Osteocyte (in vitro differentiated cells): ENCODE results near the gene PKIB. TPM values are rescaled to one million over a fixed set of nuclear protein-coding genes. Genes with fewer than 3 reads are reported as not detected.

ENCODE experiments used
- DNase-seq: peaks from one replicate; pipeline ENCODE4 v3.0.0; 2021; ENCODE audit warnings: mixed read lengths; ENCODE audit not compliant: unreplicated experiment; ENCODE audit errors: extremely low spot score
- H3K27ac Mint-ChIP-seq: one replicate; pipeline ENCODE4 v1.8.0; 2021; ENCODE audit warnings: mild to moderate bottlenecking, mixed read lengths; ENCODE audit not compliant: unreplicated experiment
- H3K27me3 Mint-ChIP-seq: one replicate; pipeline ENCODE4 v1.8.0; 2021; ENCODE audit warnings: mixed read lengths; ENCODE audit not compliant: unreplicated experiment
- H3K36me3 Mint-ChIP-seq: one replicate; pipeline ENCODE4 v1.8.0; 2021; ENCODE audit warnings: mixed read lengths; ENCODE audit not compliant: unreplicated experiment
- H3K4me1 Mint-ChIP-seq: one replicate; pipeline ENCODE4 v1.8.0; 2021; ENCODE audit warnings: mixed read lengths; ENCODE audit not compliant: unreplicated experiment
- H3K4me3 Mint-ChIP-seq: one replicate; pipeline ENCODE4 v1.8.0; 2021; ENCODE audit warnings: mild to moderate bottlenecking, moderate library complexity, mixed read lengths; ENCODE audit not compliant: unreplicated experiment
- H3K9me3 Mint-ChIP-seq: one replicate; pipeline ENCODE4 v1.8.0; 2021; ENCODE audit warnings: mixed read lengths; ENCODE audit not compliant: unreplicated experiment
- CTCF ChIP-seq: fragments of 200-600 bp; sonication (generic); IDR thresholded peaks from 2 replicates; pipeline ENCODE4 v1.5.0; 2021; ENCODE audit warnings: antibody characterized with exemption, mild to moderate bottlenecking, moderate library complexity
- total RNA-seq: library from RNA; stranded (reverse); gene quantifications from 2 replicates; pipeline ENCODE4 v1.2.1, GENCODE V29; 2021

The PKIB gene
- total RNA-seq, 1 donor from 2014 or later: 35.0 TPM

DNA sequence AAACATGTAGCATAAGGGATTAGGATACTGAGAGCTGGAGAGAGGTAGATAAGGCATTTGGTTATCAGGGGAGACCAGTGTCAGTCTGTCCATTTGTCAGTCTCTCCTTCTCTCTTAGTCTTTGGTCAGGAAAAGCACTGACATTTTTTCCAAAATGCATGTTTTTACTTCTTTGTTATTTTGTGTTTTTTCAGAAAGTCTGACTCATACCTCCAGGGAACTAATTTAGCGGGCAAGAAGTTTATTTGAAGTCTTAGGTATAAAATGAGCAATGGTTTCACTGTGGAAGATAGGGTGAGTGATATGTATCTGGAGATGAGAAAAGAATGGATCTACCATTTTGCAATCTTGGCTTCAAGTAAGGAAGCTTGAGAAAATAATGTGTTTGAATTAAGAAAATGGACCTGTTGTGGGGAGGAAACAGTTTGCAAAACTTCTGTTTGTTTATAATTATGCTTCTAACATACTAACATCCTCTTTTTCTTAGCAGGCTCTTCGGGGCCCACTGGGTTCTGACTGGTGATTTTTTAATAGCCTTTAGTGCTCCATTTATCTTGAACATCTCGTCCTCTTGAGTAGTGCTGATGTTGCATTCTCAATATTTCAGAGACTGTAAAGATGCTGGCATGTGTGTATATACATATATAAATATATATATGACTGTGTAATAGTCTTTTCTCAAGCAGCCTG lies 102.4 kb downstream of the PKIB start:
- DNase-seq: no peak
- peak overlapping the region; percentile 4 for H3K27ac Mint-ChIP-seq
- no peak for TF ChIP-seq CTCF
- peaks cover 20% of the 10 kb centered on the region for H3K4me1 Mint-ChIP-seq
- H3K27me3 Mint-ChIP-seq: no peaks in the 10 kb centered on the region
- H3K36me3 Mint-ChIP-seq: no peaks in the 10 kb centered on the region
- no peaks in the 10 kb centered on the region for H3K9me3 Mint-ChIP-seq
- no peak overlapping the region for H3K4me3 Mint-ChIP-seq

DNA sequence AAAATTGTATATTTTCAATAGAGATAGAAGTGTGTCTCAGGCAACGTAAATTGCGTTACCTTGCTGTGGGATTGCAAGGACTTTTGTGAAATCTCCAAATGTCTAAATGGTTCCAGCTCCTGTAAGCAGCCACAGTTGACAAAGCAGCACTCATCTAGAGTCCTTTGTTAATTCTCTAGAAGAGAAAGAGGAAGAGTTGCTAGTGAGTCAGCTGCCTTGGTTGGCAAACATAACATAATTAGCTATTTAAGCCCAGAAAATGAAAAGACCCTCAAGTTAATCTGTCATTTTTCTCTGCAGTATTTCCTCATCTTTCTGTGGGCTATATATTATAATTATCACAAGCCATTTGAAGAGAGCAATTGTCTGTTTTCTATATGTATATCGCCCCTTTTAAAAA lies 102.9 kb downstream of the PKIB start:
- no peaks in the 10 kb centered on the region for H3K27me3 Mint-ChIP-seq
- no peak overlapping the region for H3K4me3 Mint-ChIP-seq
- no peak for TF ChIP-seq CTCF
- H3K27ac Mint-ChIP-seq: no peak overlapping the region
- peaks cover 20% of the 10 kb centered on the region for H3K4me1 Mint-ChIP-seq
- H3K36me3 Mint-ChIP-seq: no peaks in the 10 kb centered on the region
- H3K9me3 Mint-ChIP-seq: no peaks in the 10 kb centered on the region
- no peak for DNase-seq

DNA sequence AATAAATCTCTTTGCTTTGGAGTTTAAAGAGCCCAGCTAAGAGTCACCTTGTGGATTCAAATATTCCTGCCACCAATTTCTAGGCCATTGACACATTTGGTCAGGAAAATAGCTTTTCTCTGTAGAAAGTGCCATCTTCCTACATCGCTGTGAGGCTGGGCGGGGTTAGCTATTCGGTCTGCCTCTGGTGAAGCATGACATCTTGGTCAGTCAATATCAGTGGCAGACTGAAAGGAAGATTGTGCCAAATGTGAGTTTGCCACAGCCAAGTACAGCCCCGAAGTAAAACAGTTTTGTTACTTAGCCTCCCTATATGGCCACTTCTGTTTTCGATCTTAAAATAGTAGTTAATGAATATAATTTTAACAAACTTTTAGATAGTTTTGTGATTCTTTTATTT lies 103.9 kb downstream of the PKIB start:
- TF ChIP-seq CTCF: no peak
- peaks cover 20% of the 10 kb centered on the region for H3K4me1 Mint-ChIP-seq
- peaks cover 4% of the 10 kb centered on the region for H3K36me3 Mint-ChIP-seq
- DNase-seq: no peak
- no peak overlapping the region for H3K4me3 Mint-ChIP-seq
- no peak overlapping the region for H3K27ac Mint-ChIP-seq
- no peaks in the 10 kb centered on the region for H3K27me3 Mint-ChIP-seq
- no peaks in the 10 kb centered on the region for H3K9me3 Mint-ChIP-seq

DNA sequence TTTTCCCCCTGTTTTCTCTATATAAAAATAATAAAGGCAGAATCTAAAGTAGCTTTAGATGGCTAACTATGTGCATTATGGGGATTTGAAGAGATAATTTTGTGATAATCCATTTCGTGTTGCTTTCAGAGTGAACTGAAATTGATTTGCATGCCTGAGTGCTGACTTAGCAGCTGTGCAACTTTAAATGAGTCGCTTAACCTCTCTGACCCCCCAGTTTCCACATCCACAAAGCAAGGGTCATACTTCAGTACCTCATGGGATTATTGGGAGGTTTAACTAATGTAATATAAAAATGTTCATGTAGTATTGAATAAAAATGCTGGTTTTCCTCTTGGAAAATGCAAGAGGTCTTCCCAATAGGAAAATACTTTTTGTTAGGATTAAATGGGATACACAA lies 105.5 kb downstream of the PKIB start:
- Mint-ChIP-seq H3K4me1 (peaks cover 20% of the 10 kb centered on the region), H3K36me3 (peaks cover 6% of the 10 kb centered on the region), H3K27me3 (no peaks in the 10 kb centered on the region), H3K27ac (no peak overlapping the region), H3K4me3 (no peak overlapping the region), H3K9me3 (no peaks in the 10 kb centered on the region)
- DNase-seq: no peak
- TF ChIP-seq CTCF: no peak

DNA sequence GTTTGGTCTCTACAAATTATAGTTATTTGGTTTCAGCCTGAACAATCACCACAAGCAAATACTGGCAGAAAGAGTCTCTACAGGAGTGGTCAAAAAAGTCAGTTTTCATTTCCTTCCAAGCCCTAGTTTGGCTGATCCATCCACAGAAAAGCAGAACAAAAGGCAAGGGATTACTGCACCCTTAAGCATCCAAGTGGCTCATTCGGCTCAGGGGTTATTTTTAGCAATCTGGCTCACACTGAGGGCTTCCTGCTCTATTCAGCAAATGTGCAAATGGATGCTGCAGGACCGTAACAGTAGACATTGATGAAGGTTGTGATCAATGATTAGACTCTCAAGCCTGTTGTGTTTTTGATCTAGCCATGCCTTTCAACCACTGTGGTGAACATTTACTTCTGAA lies 107.1 kb downstream of the PKIB start:
- Mint-ChIP-seq H3K9me3 (no peaks in the 10 kb centered on the region), H3K27me3 (no peaks in the 10 kb centered on the region), H3K4me1 (peaks cover 11% of the 10 kb centered on the region), H3K36me3 (peaks cover 6% of the 10 kb centered on the region), H3K4me3 (no peak overlapping the region), H3K27ac (no peak overlapping the region)
- TF ChIP-seq CTCF: no peak
- no peak for DNase-seq
